H9 (cell line): ENCODE data around the gene LITAF. TPM values are rescaled to one million over a fixed set of nuclear protein-coding genes. Genes with fewer than 3 reads are reported as not detected.

ENCODE experiments used
- DNase-seq: peaks from one replicate; pipeline ENCODE4 v3.0.0-alpha.2; 2017
- H2AFZ ChIP-seq: one replicate; pipeline ENCODE4 v1.6.1; 2013; ENCODE audit warnings: mild to moderate bottlenecking, low read length, control low read depth, moderate library complexity
- H2AK5ac ChIP-seq: 2 replicates; pipeline ENCODE4 v1.6.1; 2013; ENCODE audit warnings: low read length, control low read depth, mixed read lengths; ENCODE audit not compliant: insufficient read length
- H2BK120ac ChIP-seq: one replicate; pipeline ENCODE4 v1.6.1; 2013; ENCODE audit warnings: low read depth, mild to moderate bottlenecking, low read length, control low read depth, inconsistent platforms; ENCODE audit not compliant: poor library complexity, severe bottlenecking
- H2BK12ac ChIP-seq: 2 replicates; pipeline ENCODE4 v1.6.1; 2013; ENCODE audit warnings: low read length, control low read depth, mixed read lengths, low read depth; ENCODE audit not compliant: insufficient read length
- H2BK15ac ChIP-seq: 2 replicates; pipeline ENCODE4 v1.6.1; 2013; ENCODE audit warnings: low read depth, low read length, control low read depth
- H2BK20ac ChIP-seq: one replicate; pipeline ENCODE4 v1.6.1; 2013; ENCODE audit warnings: low read depth, mild to moderate bottlenecking, low read length, control low read depth, inconsistent platforms; ENCODE audit not compliant: poor library complexity, severe bottlenecking
- H2BK5ac ChIP-seq: 2 replicates; pipeline ENCODE4 v1.6.1; 2013; ENCODE audit warnings: low read length, control low read depth, mixed read lengths; ENCODE audit not compliant: insufficient read length
- H3K14ac ChIP-seq: 2 replicates; pipeline ENCODE4 v1.6.1; 2013; ENCODE audit warnings: low read length, control low read depth; ENCODE audit not compliant: insufficient read depth
- H3K18ac ChIP-seq: 2 replicates; pipeline ENCODE4 v1.6.1; 2013; ENCODE audit warnings: low read depth, mild to moderate bottlenecking, mixed read lengths, low read length, control low read depth; ENCODE audit not compliant: insufficient read length
- H3K23ac ChIP-seq: 2 replicates; pipeline ENCODE4 v1.6.1; 2013; ENCODE audit warnings: low read length, control low read depth, mixed read lengths, low read depth; ENCODE audit not compliant: insufficient read length
- H3K23me2 ChIP-seq: 2 replicates; pipeline ENCODE4 v1.6.1; 2013; ENCODE audit warnings: low read depth, mild to moderate bottlenecking, mixed read lengths, low read length, control low read depth; ENCODE audit not compliant: insufficient read length, poor library complexity, severe bottlenecking
- H3K27ac ChIP-seq: 2 replicates; pipeline ENCODE4 v1.5.1; 2013; ENCODE audit warnings: low read length, control low read depth, mixed read lengths, low read depth; ENCODE audit not compliant: insufficient read length
- H3K27me3 ChIP-seq: 2 replicates; pipeline ENCODE4 v1.6.1; 2013; ENCODE audit warnings: low read length, control low read depth, inconsistent platforms; ENCODE audit not compliant: insufficient read depth
- H3K4ac ChIP-seq: 2 replicates; pipeline ENCODE4 v1.6.1; 2013; ENCODE audit warnings: low read depth, mild to moderate bottlenecking, control low read depth, inconsistent platforms, low read length, moderate library complexity
- H3K4me1 ChIP-seq: 2 replicates; pipeline ENCODE4 v1.6.1; 2013; ENCODE audit warnings: low read length, control low read depth, inconsistent platforms; ENCODE audit not compliant: insufficient read depth
- H3K4me2 ChIP-seq: 2 replicates; pipeline ENCODE4 v1.6.1; 2013; ENCODE audit warnings: low read length, control low read depth, mixed read lengths; ENCODE audit not compliant: insufficient read length, insufficient read depth
- H3K56ac ChIP-seq: 2 replicates; pipeline ENCODE4 v1.6.1; 2013; ENCODE audit warnings: low read depth, mild to moderate bottlenecking, mixed read lengths, low read length, control low read depth; ENCODE audit not compliant: insufficient read length
- H3K79me1 ChIP-seq: 2 replicates; pipeline ENCODE4 v1.6.1; 2013; ENCODE audit warnings: low read depth, mild to moderate bottlenecking, moderate library complexity, low read length, control low read depth, inconsistent platforms; ENCODE audit not compliant: insufficient read depth, poor library complexity, severe bottlenecking
- H3K79me2 ChIP-seq: 2 replicates; pipeline ENCODE4 v1.6.1; 2013; ENCODE audit warnings: low read length, control low read depth, inconsistent platforms; ENCODE audit not compliant: insufficient read depth
- H3K9ac ChIP-seq: 2 replicates; pipeline ENCODE4 v1.6.1; 2013; ENCODE audit warnings: low read length, control low read depth, mixed read lengths; ENCODE audit not compliant: insufficient read length; ENCODE audit errors: extremely low read depth
- H3K9me3 ChIP-seq: one replicate; pipeline ENCODE4 v1.6.1; 2013; ENCODE audit warnings: low read depth, low read length, inconsistent platforms; ENCODE audit not compliant: control insufficient read depth
- H3T11ph ChIP-seq: one replicate; pipeline ENCODE4 v1.6.1; 2013; ENCODE audit warnings: mild to moderate bottlenecking, low read length, control low read depth, inconsistent platforms
- H4K20me1 ChIP-seq: one replicate; pipeline ENCODE4 v1.6.1; 2013; ENCODE audit not compliant: control insufficient read depth, insufficient read length, insufficient read depth
- H4K5ac ChIP-seq: 2 replicates; pipeline ENCODE4 v1.6.1; 2013; ENCODE audit warnings: low read depth, mild to moderate bottlenecking, mixed read lengths, low read length, control low read depth; ENCODE audit not compliant: insufficient read length
- H4K8ac ChIP-seq: replicated peaks from 2 replicates; pipeline ENCODE4 v1.6.1; 2013; ENCODE audit warnings: low read length, control low read depth, mixed read lengths, low read depth; ENCODE audit not compliant: insufficient read length
- H4K91ac ChIP-seq: 2 replicates; pipeline ENCODE4 v1.6.1; 2013; ENCODE audit warnings: low read depth, mild to moderate bottlenecking, moderate library complexity, mixed read lengths, low read length, control low read depth; ENCODE audit not compliant: insufficient read length
- H3K27ac Mint-ChIP-seq, 3 experiments: 2 replicates in 2 of 3; 3 replicates in 1 of 3; pipeline ENCODE4 v1.8.0; 2020 to 2021; ENCODE audit warnings: mixed read lengths in 3 of 3, mild to moderate bottlenecking in 1 of 3, moderate library complexity in 1 of 3
- H3K27me3 Mint-ChIP-seq: 2 replicates; pipeline ENCODE4 v1.8.0; 2021; ENCODE audit warnings: low read depth, mild to moderate bottlenecking, moderate library complexity, mixed read lengths
- H3K36me3 Mint-ChIP-seq, 3 experiments: 2 replicates in 2 of 3; 3 replicates in 1 of 3; pipeline ENCODE4 v1.8.0; 2020 to 2021; ENCODE audit warnings: low read depth in 3 of 3, mixed read lengths in 3 of 3; ENCODE audit not compliant: insufficient read depth in 1 of 3
- H3K4me1 Mint-ChIP-seq, 2 experiments: 2 replicates each; pipeline ENCODE4 v1.8.0; 2020; ENCODE audit warnings: mixed read lengths in 2 of 2
- H3K4me3 Mint-ChIP-seq, 2 experiments: 2 replicates in 1 of 2; 3 replicates in 1 of 2; pipeline ENCODE4 v1.8.0; 2020 to 2021; ENCODE audit warnings: mild to moderate bottlenecking in 2 of 2, mixed read lengths in 2 of 2, moderate library complexity in 1 of 2
- H3K9me3 Mint-ChIP-seq, 2 experiments: 2 replicates in 1 of 2; 3 replicates in 1 of 2; pipeline ENCODE4 v1.8.0; 2020; ENCODE audit warnings: mild to moderate bottlenecking in 2 of 2, mixed read lengths in 2 of 2, moderate library complexity in 1 of 2
- WGBS: extraction: QIAGEN DNeasy Blood & Tissue Kit; methylation state at CpG from one replicate; pipeline ENCODE4 v1.1.7; 2013; ENCODE audit warnings: missing lambda C conversion rate, low lambda C conversion rate, mixed read lengths; ENCODE audit not compliant: insufficient read length; ENCODE audit errors: extremely low coverage; 5-methylcytosine and 5-hydroxymethylcytosine counted together
- total RNA-seq: library from RNA; stranded (reverse); gene quantifications from 2 replicates; pipeline ENCODE4 v1.2.1, GENCODE V29; 2021
- TF ChIP-seq, protein P1 (sequence below): fragments of 200-600 bp; sonication (generic); conservative IDR thresholded peaks from 3 replicates; pipeline ENCODE4 v1.8.0; 2021; ENCODE audit warnings: antibody characterized with exemption, mild to moderate bottlenecking

Gene LITAF
- total RNA-seq, 1 experiment from 2014 or later = 249 TPM

DNA sequence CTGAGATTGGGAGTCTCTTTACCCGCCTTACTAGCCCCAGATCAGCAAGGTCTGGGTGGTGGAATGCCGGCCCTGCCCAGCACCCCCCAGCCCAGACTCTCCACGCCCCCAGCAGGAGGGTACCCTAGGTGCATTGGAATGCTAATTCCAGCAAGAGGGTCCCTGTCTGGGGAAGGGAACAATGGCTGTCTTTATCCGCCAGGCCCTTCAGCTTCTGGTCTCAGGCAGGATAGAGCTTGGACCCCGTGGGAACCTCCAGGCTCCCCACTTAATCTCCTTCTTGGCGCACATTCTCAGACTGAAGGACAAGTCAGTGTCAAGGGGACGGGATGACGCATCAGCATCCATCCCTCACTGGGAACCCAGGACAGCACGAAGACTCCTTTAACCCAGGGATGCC lies 85.1 kb downstream of the LITAF start:
- TF ChIP-seq, protein P1, sequence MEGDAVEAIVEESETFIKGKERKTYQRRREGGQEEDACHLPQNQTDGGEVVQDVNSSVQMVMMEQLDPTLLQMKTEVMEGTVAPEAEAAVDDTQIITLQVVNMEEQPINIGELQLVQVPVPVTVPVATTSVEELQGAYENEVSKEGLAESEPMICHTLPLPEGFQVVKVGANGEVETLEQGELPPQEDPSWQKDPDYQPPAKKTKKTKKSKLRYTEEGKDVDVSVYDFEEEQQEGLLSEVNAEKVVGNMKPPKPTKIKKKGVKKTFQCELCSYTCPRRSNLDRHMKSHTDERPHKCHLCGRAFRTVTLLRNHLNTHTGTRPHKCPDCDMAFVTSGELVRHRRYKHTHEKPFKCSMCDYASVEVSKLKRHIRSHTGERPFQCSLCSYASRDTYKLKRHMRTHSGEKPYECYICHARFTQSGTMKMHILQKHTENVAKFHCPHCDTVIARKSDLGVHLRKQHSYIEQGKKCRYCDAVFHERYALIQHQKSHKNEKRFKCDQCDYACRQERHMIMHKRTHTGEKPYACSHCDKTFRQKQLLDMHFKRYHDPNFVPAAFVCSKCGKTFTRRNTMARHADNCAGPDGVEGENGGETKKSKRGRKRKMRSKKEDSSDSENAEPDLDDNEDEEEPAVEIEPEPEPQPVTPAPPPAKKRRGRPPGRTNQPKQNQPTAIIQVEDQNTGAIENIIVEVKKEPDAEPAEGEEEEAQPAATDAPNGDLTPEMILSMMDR = no peak
- no peaks in the 10 kb centered on the region for H3K36me3 Mint-ChIP-seq
- Histone ChIP-seq H4K20me1 (no peaks in the 10 kb centered on the region), H3K56ac (no peak overlapping the region), H2BK5ac (no peak overlapping the region), H3K4me1 (peaks cover 2% of the 10 kb centered on the region; the same call in 1 of the 2 replicates), H3K18ac (no peak overlapping the region), H3K9me3 (no peaks in the 10 kb centered on the region), H4K8ac (no peak overlapping the region), H3K23me2 (no peaks in the 10 kb centered on the region), H2AFZ (no peak overlapping the region), H3K9ac (no peak overlapping the region), H2AK5ac (no peak overlapping the region), H2BK120ac (no peak overlapping the region), H3K27me3 (no peaks in the 10 kb centered on the region), H3K79me2 (no peaks in the 10 kb centered on the region), H3K79me1 (no peaks in the 10 kb centered on the region), H2BK20ac (no peak overlapping the region), H3T11ph (no peak overlapping the region), H4K5ac (no peak overlapping the region), H3K4ac (no peak overlapping the region), H4K91ac (no peak overlapping the region), H3K14ac (no peak overlapping the region), H3K4me2 (peak overlapping the region; percentile 30), H2BK12ac (no peak overlapping the region), H2BK15ac (no peak overlapping the region), H3K23ac (no peak overlapping the region), H3K27ac (no peak overlapping the region)
- peak overlapping the region in 1 of 2 experiments; percentile 28; a peak in 2 of 5 replicates for H3K4me3 Mint-ChIP-seq
- H3K4me1 Mint-ChIP-seq = peaks cover 45 to 57% of the 10 kb centered on the region in 2 experiments
- H3K9me3 Mint-ChIP-seq = no peaks in the 10 kb centered on the region
- peak; percentile 64 for DNase-seq
- WGBS = no CpG with 5 or more reads among the region's 9 CpGs
- H3K27ac Mint-ChIP-seq = peak overlapping the region in 2 of 3 experiments; percentile 40 to 82; a peak in 3 of 7 replicates
- H3K27me3 Mint-ChIP-seq = no peaks in the 10 kb centered on the region; the same call in none of the 2 replicates
